Measurements from ENCODE around the gene EFCAB7. TPM values are rescaled to one million over a fixed set of nuclear protein-coding genes. Genes with fewer than 3 reads are reported as not detected.

The EFCAB7 gene, protein sequence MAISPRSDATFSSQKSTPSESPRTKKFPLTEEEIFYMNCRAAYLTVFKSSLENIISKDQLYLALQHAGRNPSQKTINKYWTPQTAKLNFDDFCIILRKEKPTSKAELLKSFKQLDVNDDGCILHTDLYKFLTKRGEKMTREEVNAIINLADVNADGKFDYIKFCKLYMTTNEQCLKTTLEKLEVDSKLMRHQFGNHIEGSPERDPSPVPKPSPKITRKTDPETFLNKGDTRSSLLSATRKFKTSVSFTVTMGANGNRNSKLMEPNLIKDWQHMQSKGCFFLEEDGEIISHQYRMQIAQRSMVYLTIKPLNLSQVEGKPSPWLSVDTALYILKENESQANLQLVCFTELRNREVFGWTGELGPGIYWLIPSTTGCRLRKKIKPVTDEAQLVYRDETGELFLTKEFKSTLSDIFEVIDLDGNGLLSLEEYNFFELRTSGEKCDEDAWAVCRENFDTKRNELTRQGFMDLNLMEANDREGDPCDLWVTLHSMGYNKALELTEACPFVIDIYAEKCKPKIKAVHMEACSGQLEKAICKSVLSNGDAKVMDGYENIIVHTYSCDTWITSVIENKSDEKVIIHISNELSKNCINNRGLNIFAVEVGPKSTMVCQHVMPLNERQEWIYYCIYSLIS
- total RNA-seq (2014; rRNA removed) = 3.6 and 4.5 TPM in 2 replicates
- Bru-seq, nascent RNA = percentile 48 among the genes with signal in this experiment
- BruChase-seq, experiment 1, labeled RNA remaining after a 6-hour chase = percentile 38 among the genes with signal in this experiment
- BruChase-seq, experiment 2, labeled RNA remaining after a 2-hour chase = percentile 48 among the genes with signal in this experiment
- long read RNA-seq, transcript EFCAB7-201 (14 exons, 2,313 nt) = major isoform, 5 of 11 reads
- long read RNA-seq, partial matches to known transcripts = 4 of 11 reads
- long read RNA-seq, other reads (novel, unspliced or antisense) = 2 of 11 reads

DNA sequence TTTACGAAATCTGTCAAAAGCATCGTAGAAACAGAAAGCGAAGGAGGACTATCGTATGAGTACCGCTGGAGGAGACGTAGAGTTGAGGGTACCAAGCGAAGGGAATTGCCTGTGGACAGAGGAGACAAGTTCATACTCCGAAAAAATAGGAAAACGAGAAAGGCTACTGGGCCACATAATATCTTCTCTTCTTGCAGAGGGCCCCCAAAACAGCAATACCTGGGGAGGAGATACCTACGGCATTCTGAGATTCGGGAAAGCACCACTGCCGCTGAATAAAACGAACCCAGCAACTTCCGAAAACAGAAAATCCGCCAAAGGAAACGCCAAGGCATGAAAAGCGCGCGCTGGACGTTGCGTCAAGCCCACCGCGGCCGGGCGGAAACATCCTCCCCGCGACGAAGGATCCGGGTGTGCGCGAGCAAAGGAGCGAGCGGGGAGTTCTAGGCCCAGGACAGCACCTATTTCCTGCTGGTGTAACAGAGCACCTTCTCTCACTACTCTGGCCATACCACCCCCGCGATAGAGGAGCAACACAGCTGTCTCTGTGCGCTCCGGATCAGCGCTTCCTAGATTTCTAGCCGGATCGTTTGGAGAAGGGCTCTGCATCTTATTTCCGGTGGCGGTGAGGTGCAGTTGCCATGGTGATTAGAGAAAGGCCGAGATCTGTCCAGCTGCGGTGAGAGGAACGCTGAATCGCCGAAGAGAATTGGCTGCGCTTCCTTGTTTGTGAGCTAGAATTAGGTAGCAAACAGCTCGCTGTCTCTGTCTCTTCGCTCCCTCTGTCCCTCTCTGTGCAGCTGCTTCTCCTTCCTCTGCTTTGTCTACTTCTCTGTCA lies at the start of gene EFCAB7, which contains the start of gene ITGB3BP:
Gene EFCAB7 (plus strand): TSS at position 635 of the 838 bp plus-strand sequence. CDS start 2,048 bp downstream, outside the sequence.
Gene ITGB3BP (minus strand): TSS at position 335 of the 838 bp plus-strand sequence. CDS start 92 bp downstream, at position 243.
- ATAC-seq (peak; percentile 95), DNase-seq (peak; percentile 95)
- ChIA-PET CTCF (no interaction called here), POLR2A (ENCODE audit: unreplicated experiment) (no interaction called here)
- peak within 1 kb of the TSS; percentile 86 for H3K27ac ChIP-seq (ENCODE audit: low read length)
- H3K4me1 ChIP-seq (ENCODE audit: insufficient read depth, low read length) = peaks cover 24% of the 10 kb centered on the region
- intact Hi-C loops (cut with micrococcal nuclease) = loop anchor here (5.0 kb wide), 1 partner anchor 156 kb away; the partner anchor contains the start of gene ALG6
- peak within 1 kb of the TSS; percentile 92 for H3K9ac ChIP-seq (ENCODE audit: low read length)
- BruUV-seq (replicated peaks) = no TSS peak
- no peak for TF ChIP-seq EZH2phosphoT487 (IDR thresholded peaks at IDR 0.05; ENCODE audit: borderline replicate concordance, low read length)
- TF ChIP-seq, protein P1, sequence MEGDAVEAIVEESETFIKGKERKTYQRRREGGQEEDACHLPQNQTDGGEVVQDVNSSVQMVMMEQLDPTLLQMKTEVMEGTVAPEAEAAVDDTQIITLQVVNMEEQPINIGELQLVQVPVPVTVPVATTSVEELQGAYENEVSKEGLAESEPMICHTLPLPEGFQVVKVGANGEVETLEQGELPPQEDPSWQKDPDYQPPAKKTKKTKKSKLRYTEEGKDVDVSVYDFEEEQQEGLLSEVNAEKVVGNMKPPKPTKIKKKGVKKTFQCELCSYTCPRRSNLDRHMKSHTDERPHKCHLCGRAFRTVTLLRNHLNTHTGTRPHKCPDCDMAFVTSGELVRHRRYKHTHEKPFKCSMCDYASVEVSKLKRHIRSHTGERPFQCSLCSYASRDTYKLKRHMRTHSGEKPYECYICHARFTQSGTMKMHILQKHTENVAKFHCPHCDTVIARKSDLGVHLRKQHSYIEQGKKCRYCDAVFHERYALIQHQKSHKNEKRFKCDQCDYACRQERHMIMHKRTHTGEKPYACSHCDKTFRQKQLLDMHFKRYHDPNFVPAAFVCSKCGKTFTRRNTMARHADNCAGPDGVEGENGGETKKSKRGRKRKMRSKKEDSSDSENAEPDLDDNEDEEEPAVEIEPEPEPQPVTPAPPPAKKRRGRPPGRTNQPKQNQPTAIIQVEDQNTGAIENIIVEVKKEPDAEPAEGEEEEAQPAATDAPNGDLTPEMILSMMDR (conservative IDR thresholded peaks at IDR 0.05; ENCODE audit: low read depth, low read length) = no peak
- TF ChIP-seq EZH2 (IDR thresholded peaks at IDR 0.05; ENCODE audit: low read length, unreplicated experiment) = no peak
- no peaks in the 10 kb centered on the region for H3K36me3 ChIP-seq (ENCODE audit: low read depth, low read length)
- no peaks in the 10 kb centered on the region for H3K9me2 ChIP-seq (replicated peaks; ENCODE audit: low read length)
- H3K4me2 ChIP-seq (ENCODE audit: low read length) = peak within 1 kb of the TSS; percentile 87
- no peaks in the 10 kb centered on the region for H3F3A ChIP-seq (ENCODE audit: low read length, unreplicated experiment)
- peak within 1 kb of the TSS; percentile 90 for H3K4me3 ChIP-seq (ENCODE audit: low read length)
- no peaks in the 10 kb centered on the region for H4K20me1 ChIP-seq (ENCODE audit: low read length)
- H3K79me2 ChIP-seq (ENCODE audit: low read length) = peaks cover 45% of the 10 kb centered on the region
- peak within 1 kb of the TSS; percentile 98 for H2AFZ ChIP-seq (ENCODE audit: low read length)
- no peaks in the 10 kb centered on the region for H3K9me3 ChIP-seq (ENCODE audit: low read length)
- H3K27me3 ChIP-seq (ENCODE audit: low read length) = no peaks in the 10 kb centered on the region

- ATAC-seq (no peak), DNase-seq (no peak)
- Histone ChIP-seq H3K9me2 (replicated peaks; ENCODE audit: low read length) (no peaks in the 10 kb centered on the region), H3F3A (ENCODE audit: low read length, unreplicated experiment) (no peaks in the 10 kb centered on the region), H4K20me1 (ENCODE audit: low read length) (0 out of 2 replicates have a peak, but pooled peaks cover 4% of the 10 kb centered on the region), H3K27ac (ENCODE audit: low read length) (no peak overlapping the region), H3K79me2 (ENCODE audit: low read length) (no peaks in the 10 kb centered on the region), H3K4me2 (ENCODE audit: low read length) (no peak overlapping the region), H3K4me3 (ENCODE audit: low read length) (no peak overlapping the region), H3K9ac (ENCODE audit: low read length) (no peak overlapping the region), H3K27me3 (ENCODE audit: low read length) (no peaks in the 10 kb centered on the region), H3K4me1 (ENCODE audit: insufficient read depth, low read length) (peaks cover 10% of the 10 kb centered on the region; the same call in 1 of the 2 replicates), H2AFZ (ENCODE audit: low read length) (no peak overlapping the region), H3K36me3 (ENCODE audit: low read depth, low read length) (peaks cover 3% of the 10 kb centered on the region; the same call in 1 of the 2 replicates), H3K9me3 (ENCODE audit: low read length) (no peaks in the 10 kb centered on the region)
- intact Hi-C loops (cut with micrococcal nuclease) = no loop called here
- CTCF ChIA-PET = no interaction called here
- POLR2A ChIA-PET (ENCODE audit: unreplicated experiment) = no interaction called here
- no TSS peak for BruUV-seq (replicated peaks)
- TF ChIP-seq, protein P1 (conservative IDR thresholded peaks at IDR 0.05; ENCODE audit: low read depth, low read length) = no peak
- TF ChIP-seq EZH2phosphoT487 (IDR thresholded peaks at IDR 0.05; ENCODE audit: borderline replicate concordance, low read length) = no peak
These were observed 47.6 kb upstream of the EFCAB7 start for GRCh38 chr1:63475761-63476160.

Data from PC-3 (cell line).